ENCODE measurements around the gene DLK1.

The DLK1 gene

GRCh38 chr14:100777818-100778525, 51.3 kb downstream of the DLK1 start:
- H3K4me3 ChIP-seq (ENCODE audit: low read depth, low read length), result no peak overlapping the region
- TF ChIP-seq, protein P1, sequence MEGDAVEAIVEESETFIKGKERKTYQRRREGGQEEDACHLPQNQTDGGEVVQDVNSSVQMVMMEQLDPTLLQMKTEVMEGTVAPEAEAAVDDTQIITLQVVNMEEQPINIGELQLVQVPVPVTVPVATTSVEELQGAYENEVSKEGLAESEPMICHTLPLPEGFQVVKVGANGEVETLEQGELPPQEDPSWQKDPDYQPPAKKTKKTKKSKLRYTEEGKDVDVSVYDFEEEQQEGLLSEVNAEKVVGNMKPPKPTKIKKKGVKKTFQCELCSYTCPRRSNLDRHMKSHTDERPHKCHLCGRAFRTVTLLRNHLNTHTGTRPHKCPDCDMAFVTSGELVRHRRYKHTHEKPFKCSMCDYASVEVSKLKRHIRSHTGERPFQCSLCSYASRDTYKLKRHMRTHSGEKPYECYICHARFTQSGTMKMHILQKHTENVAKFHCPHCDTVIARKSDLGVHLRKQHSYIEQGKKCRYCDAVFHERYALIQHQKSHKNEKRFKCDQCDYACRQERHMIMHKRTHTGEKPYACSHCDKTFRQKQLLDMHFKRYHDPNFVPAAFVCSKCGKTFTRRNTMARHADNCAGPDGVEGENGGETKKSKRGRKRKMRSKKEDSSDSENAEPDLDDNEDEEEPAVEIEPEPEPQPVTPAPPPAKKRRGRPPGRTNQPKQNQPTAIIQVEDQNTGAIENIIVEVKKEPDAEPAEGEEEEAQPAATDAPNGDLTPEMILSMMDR (IDR thresholded peaks at IDR 0.05; ENCODE audit: low read depth, low read length), result no peak

GRCh38 chr14:100778526-100778882, 51.8 kb downstream of the DLK1 start:
- TF ChIP-seq, protein P1 (IDR thresholded peaks at IDR 0.05; ENCODE audit: low read depth, low read length), result no peak
- no peak overlapping the region for H3K4me3 ChIP-seq (ENCODE audit: low read depth, low read length)

- no peak overlapping the region for H3K4me3 ChIP-seq (ENCODE audit: low read depth, low read length)
- TF ChIP-seq, protein P1 (IDR thresholded peaks at IDR 0.05; ENCODE audit: low read depth, low read length), result no peak
Observed at GRCh38 chr14:100778951-100779690, 52.4 kb downstream of the DLK1 start.

DNA sequence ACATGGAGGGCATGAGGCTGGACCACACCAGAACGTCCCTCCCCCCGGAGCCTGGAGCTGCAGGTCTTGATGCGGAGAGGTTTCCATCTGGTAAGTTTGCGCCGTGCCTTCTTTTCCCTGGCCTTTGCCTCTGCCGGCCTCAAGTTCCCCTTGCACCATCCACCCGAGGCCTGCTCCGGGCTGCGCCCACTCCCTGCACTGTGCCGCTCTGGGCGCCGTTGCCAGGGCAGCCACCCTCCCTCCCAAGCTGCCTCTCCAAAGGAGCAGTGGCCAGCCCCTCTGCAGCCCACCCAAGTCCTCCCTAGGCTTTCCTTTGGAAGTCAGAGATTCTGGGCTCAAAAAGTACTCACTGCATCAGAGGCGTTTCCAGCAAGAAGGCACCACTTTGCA, 53.0 kb downstream of the DLK1 start:
- TF ChIP-seq, protein P1 (IDR thresholded peaks at IDR 0.05; ENCODE audit: low read depth, low read length), result no peak
- H3K4me3 ChIP-seq (ENCODE audit: low read depth, low read length), result no peak overlapping the region

- no peak overlapping the region for H3K4me3 ChIP-seq (ENCODE audit: low read depth, low read length)
- TF ChIP-seq, protein P1 (IDR thresholded peaks at IDR 0.05; ENCODE audit: low read depth, low read length), result no peak
Observed at GRCh38 chr14:100780246-100780645, 53.6 kb downstream of the DLK1 start.

DNA sequence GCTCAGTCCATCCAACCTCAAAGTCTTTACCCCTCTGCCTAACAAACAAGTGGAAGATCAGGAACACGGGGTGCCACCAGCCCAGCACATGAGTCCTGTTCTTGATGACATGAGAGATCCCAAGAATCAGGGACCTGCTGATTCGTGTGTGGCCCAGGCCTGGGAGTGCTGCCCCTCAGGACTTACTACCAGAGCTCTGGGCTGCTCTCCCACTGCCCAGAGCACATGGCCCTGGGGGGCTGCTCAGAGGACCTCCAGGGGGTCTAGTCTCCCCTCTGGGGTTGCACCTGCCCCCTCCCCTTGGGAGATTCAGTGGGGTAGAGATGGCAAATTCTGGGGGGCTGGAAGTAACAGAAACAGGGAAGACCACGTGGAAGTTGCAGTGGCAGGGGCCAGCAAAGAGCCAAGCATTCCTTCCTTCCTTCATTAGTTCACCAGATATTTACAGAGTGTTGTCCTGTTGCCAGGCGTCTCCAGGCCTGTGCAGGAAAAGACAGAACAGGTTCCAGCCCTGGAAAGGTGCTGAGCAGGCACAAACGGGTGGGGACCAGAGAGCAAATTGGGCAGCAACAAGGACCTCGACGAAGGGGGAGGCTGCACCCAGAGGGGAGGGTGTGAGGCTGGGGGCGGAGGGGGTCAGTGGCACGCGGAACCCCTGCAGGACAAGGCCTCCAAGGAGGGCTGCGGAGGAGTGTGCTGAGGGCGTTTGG, 54.1 kb downstream of the DLK1 start:
- H3K4me3 ChIP-seq (ENCODE audit: low read depth, low read length), result no peak overlapping the region

More for the DNA sequence above, 54.1 kb downstream of the DLK1 start:
- TF ChIP-seq, protein P1 (IDR thresholded peaks at IDR 0.05; ENCODE audit: low read depth, low read length), result no peak

Data from WI38 (cell line).